ENCODE data around the gene ANKRD28.
"Not testable (repeated sequence)": the region's sequence is repeated elsewhere in the genome, so short reads cannot be mapped to it uniquely, and the experiment has no call there.

ANKRD28 gene

GRCh38 chr3:15797642-15798303, at the start of gene ANKRD28:
TSS of gene ANKRD28 (minus strand) at chr3:15797979. CDS start at chr3:15796521, 1,458 bp downstream.
- DNase-seq: no peak

GRCh38 chr3:15847239-15847638, 49.5 kb upstream of the ANKRD28 start:
- no peak for DNase-seq

- DNase-seq: no peak
Measured at GRCh38 chr3:15846606-15847005, 48.8 kb upstream of the ANKRD28 start.

GRCh38 chr3:15845475-15845874, 47.7 kb upstream of the ANKRD28 start:
- no peak for DNase-seq

- no peak for DNase-seq
Measured at GRCh38 chr3:15844889-15845288, 47.1 kb upstream of the ANKRD28 start.

GRCh38 chr3:15841091-15841973, 43.6 kb upstream of the ANKRD28 start:
- DNase-seq: not testable (repeated sequence)

- DNase-seq: no peak
Measured at GRCh38 chr3:15839568-15839967, 41.8 kb upstream of the ANKRD28 start.

GRCh38 chr3:15831927-15832326, 34.1 kb upstream of the ANKRD28 start:
- DNase-seq: no peak

GRCh38 chr3:15825016-15825415, 27.2 kb upstream of the ANKRD28 start:
- DNase-seq: no peak

GRCh38 chr3:15823092-15823491, 25.3 kb upstream of the ANKRD28 start:
- no peak for DNase-seq

GRCh38 chr3:15822281-15822680, 24.5 kb upstream of the ANKRD28 start:
- no peak for DNase-seq

GRCh38 chr3:15820911-15821310, 23.1 kb upstream of the ANKRD28 start:
- DNase-seq: no peak

- no peak for DNase-seq
Measured at GRCh38 chr3:15819576-15819975, 21.8 kb upstream of the ANKRD28 start.

GRCh38 chr3:15819043-15819442, 21.3 kb upstream of the ANKRD28 start:
- DNase-seq: no peak

- DNase-seq: no peak
Measured at GRCh38 chr3:15815696-15816095, 17.9 kb upstream of the ANKRD28 start.

GRCh38 chr3:15813079-15813478, 15.3 kb upstream of the ANKRD28 start:
- DNase-seq: not testable (repeated sequence)

- DNase-seq: no peak
Measured at GRCh38 chr3:15812183-15812582, 14.4 kb upstream of the ANKRD28 start.

- DNase-seq: no peak
Measured at GRCh38 chr3:15810702-15811101, 12.9 kb upstream of the ANKRD28 start.

- DNase-seq: no peak
Measured at GRCh38 chr3:15809313-15809712, 11.5 kb upstream of the ANKRD28 start.

- no peak for DNase-seq
Measured at GRCh38 chr3:15808679-15809310, 11.0 kb upstream of the ANKRD28 start.

GRCh38 chr3:15805756-15806266, 8.0 kb upstream of the ANKRD28 start:
- DNase-seq: no peak

- no peak for DNase-seq
Measured at GRCh38 chr3:15804553-15805095, 6.8 kb upstream of the ANKRD28 start.

GRCh38 chr3:15803921-15804320, 6.1 kb upstream of the ANKRD28 start:
- DNase-seq: no peak

Data from activated T-cell treated with anti-CD3 and anti-CD28 coated beads, Interleukin-2, amount 50 U/mL, for 1 hour (primary cell).